Left lung (tissue), 10 donors: Measurements from ENCODE around the gene DNASE1. TPM values are rescaled to one million over a fixed set of nuclear protein-coding genes. Genes with fewer than 3 reads are reported as not detected.

Source experiments
- ATAC-seq: fragments of 200-7000 bp; cut with Tn5 transposase; one replicate; pipeline ENCODE4 v1.9.1; 2020; ENCODE audit warnings: moderate library complexity
- DNase-seq, 4 donors: peaks; one replicate each; pipeline ENCODE4 v3.0.0-alpha.2; 2013 to 2020
- H3K27ac ChIP-seq, 2 donors: fragments of 200-600 bp; sonication (generic) in 1 of 2; one replicate each; pipeline versions ENCODE4 v1.5.0 to v1.8.0; 2020 to 2021
- H3K27me3 ChIP-seq, 2 donors: fragments of 200-600 bp; sonication (generic) in 1 of 2; one replicate each; pipeline versions ENCODE4 v1.5.0 to v1.8.0; 2020 to 2021
- H3K36me3 ChIP-seq, 2 donors: fragments of 200-600 bp; sonication (generic) in 1 of 2; one replicate each; pipeline versions ENCODE4 v1.5.0 to v1.8.0; 2020 to 2021
- H3K4me1 ChIP-seq, 2 donors: fragments of 200-600 bp; one replicate each; pipeline ENCODE4 v1.8.0; 2021
- H3K4me3 ChIP-seq, 2 donors: fragments of 200-600 bp; sonication (generic) in 1 of 2; one replicate each; pipeline versions ENCODE4 v1.5.0 to v1.8.0; 2020 to 2021; ENCODE audit warnings: mild to moderate bottlenecking in 1 of 2
- H3K9me3 ChIP-seq, 2 donors: fragments of 200-600 bp; sonication (generic) in 1 of 2; one replicate each; pipeline versions ENCODE4 v1.5.0 to v1.8.0; 2020 to 2021
- intact Hi-C, 2 donors: fragments of 100-400 bp; cut with DNase I; formaldehyde crosslinking; loops; one replicate each; pipeline versions ENCODE4 v1.11.2 to v1.14.2; 2022
- polyA plus RNA-seq, 6 donors: library from polyadenylated mRNA; unstranded; fragments of 120-200 nt; gene quantifications; one replicate each; pipeline ENCODE4 v1.2.1, GENCODE V29; 2013; ENCODE audit not compliant: insufficient read length in 6 of 6
- total RNA-seq, 2 donors: library from RNA; stranded (reverse); fragmentation: NEBNext Ultra II Directional; extraction: Animal tissue kit (Norgen Biotek cat#: 25700); gene quantifications; one replicate each; pipeline ENCODE4 v1.2.1, GENCODE V29; 2021
- TF ChIP-seq, protein P1 (sequence below), 2 donors: fragments of 200-600 bp; sonication (generic) in 1 of 2; IDR thresholded peaks; one replicate each; pipeline versions ENCODE4 v1.5.0 to v1.8.0; 2021; ENCODE audit warnings: antibody characterized with exemption in 2 of 2
- donor health status: DM: no; HTN: yes; CAD: no.
- donor health status: DM: no; HTN: no; CAD: no.

Gene DNASE1
- total and polyA plus RNA-seq, 8 donors, result 14.6 to 30.0 (median 28.1) TPM

GRCh38 chr16:3695610-3696369 lies 41.3 kb downstream of the DNASE1 start:
- intact Hi-C loops, result loop anchor here in 1 of 2 donors (10.0 kb wide), 1 partner anchor 179 kb away; no protein-coding TSS in a partner anchor
- ATAC-seq, result no peak

GRCh38 chr16:3696425-3697218 lies 42.1 kb downstream of the DNASE1 start:
- Histone ChIP-seq H3K4me3 (no peak overlapping the region), H3K27ac (no peak overlapping the region), H3K9me3 (no peaks in the 10 kb centered on the region), H3K27me3 (no peaks in the 10 kb centered on the region), H3K36me3 (no peaks in the 10 kb centered on the region), H3K4me1 (no peaks in the 10 kb centered on the region)
- intact Hi-C loops, result loop anchor here in 1 of 2 donors (10.0 kb wide), 1 partner anchor 178 kb away; no protein-coding TSS in a partner anchor
- no peak for ATAC-seq
- no peak for DNase-seq
- TF ChIP-seq, protein P1, sequence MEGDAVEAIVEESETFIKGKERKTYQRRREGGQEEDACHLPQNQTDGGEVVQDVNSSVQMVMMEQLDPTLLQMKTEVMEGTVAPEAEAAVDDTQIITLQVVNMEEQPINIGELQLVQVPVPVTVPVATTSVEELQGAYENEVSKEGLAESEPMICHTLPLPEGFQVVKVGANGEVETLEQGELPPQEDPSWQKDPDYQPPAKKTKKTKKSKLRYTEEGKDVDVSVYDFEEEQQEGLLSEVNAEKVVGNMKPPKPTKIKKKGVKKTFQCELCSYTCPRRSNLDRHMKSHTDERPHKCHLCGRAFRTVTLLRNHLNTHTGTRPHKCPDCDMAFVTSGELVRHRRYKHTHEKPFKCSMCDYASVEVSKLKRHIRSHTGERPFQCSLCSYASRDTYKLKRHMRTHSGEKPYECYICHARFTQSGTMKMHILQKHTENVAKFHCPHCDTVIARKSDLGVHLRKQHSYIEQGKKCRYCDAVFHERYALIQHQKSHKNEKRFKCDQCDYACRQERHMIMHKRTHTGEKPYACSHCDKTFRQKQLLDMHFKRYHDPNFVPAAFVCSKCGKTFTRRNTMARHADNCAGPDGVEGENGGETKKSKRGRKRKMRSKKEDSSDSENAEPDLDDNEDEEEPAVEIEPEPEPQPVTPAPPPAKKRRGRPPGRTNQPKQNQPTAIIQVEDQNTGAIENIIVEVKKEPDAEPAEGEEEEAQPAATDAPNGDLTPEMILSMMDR (IDR thresholded peaks at IDR 0.05), result no peak

More at GRCh38 chr16:3695610-3696369, 41.3 kb downstream of the DNASE1 start:
- no peaks in the 10 kb centered on the region for H3K36me3 ChIP-seq
- no peak overlapping the region for H3K4me3 ChIP-seq
- DNase-seq, result no peak
- H3K4me1 ChIP-seq, result peaks cover 4% of the 10 kb centered on the region in 2 donors
- H3K27me3 ChIP-seq, result no peaks in the 10 kb centered on the region
- no peak overlapping the region for H3K27ac ChIP-seq
- TF ChIP-seq, protein P1 (IDR thresholded peaks at IDR 0.05), result no peak
- no peaks in the 10 kb centered on the region for H3K9me3 ChIP-seq

DNA sequence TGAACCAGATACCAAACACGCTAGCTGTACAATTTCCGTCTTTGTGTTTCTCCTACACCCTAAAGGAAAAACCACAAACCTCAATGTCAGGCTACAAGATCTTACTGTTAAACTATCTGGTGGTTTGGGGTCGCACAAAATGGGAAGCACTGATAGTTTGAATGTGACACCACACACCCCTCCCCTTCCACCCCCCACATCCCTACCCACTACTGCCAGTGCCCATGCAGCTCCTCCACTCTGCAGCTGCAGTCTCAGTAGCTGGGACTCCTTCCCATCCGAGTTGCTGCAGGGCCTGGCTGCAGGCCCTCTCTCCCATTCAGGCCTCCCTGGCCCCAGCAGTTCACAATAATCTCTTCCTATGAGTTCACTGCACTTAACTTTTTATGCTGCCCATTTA lies 44.5 kb downstream of the DNASE1 start:
- ATAC-seq (no peak), DNase-seq (no peak)
- intact Hi-C loops, result loop anchor here in 1 of 2 donors (10.0 kb wide), 1 partner anchor 176 kb away; no protein-coding TSS in a partner anchor
- no peak overlapping the region for H3K4me3 ChIP-seq
- H3K4me1 ChIP-seq, result no peaks in the 10 kb centered on the region
- no peaks in the 10 kb centered on the region for H3K36me3 ChIP-seq
- TF ChIP-seq, protein P1 (IDR thresholded peaks at IDR 0.05), result no peak
- H3K27me3 ChIP-seq, result no peaks in the 10 kb centered on the region
- H3K27ac ChIP-seq, result no peak overlapping the region
- H3K9me3 ChIP-seq, result no peaks in the 10 kb centered on the region

DNA sequence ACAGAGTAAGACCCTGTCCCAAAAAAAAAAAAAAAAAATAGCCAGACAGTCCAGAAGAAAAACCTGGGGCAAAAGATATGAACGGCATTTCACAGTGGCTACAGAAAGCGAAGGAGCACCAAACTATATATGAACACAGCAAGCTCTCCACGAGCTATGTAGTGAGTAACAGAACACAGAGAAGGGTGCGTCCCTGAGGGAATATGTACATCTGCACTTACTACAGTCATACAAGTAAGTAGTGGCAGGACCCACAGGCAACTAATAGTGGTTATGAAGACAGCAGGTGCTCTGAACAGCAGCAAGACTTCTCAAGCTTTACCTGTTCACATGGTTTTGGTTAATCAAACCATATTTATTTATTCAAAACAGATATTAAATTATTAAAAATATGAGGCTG lies 47.0 kb downstream of the DNASE1 start:
- H3K4me3 ChIP-seq, result no peak overlapping the region
- DNase-seq (no peak), ATAC-seq (no peak)
- no peaks in the 10 kb centered on the region for H3K27me3 ChIP-seq
- H3K4me1 ChIP-seq, result no peaks in the 10 kb centered on the region
- TF ChIP-seq, protein P1 (IDR thresholded peaks at IDR 0.05), result no peak
- no peaks in the 10 kb centered on the region for H3K9me3 ChIP-seq
- H3K27ac ChIP-seq, result no peak overlapping the region
- no peaks in the 10 kb centered on the region for H3K36me3 ChIP-seq
- intact Hi-C loops, result no loop called here

- DNase-seq, result no peak
- no peak overlapping the region for H3K4me3 ChIP-seq
- intact Hi-C loops, result no loop called here
- no peaks in the 10 kb centered on the region for H3K36me3 ChIP-seq
- TF ChIP-seq, protein P1 (IDR thresholded peaks at IDR 0.05), result no peak
- H3K4me1 ChIP-seq, result no peaks in the 10 kb centered on the region
- no peak overlapping the region for H3K27ac ChIP-seq
- no peaks in the 10 kb centered on the region for H3K9me3 ChIP-seq
- H3K27me3 ChIP-seq, result no peaks in the 10 kb centered on the region
- no peak for ATAC-seq
Observed at GRCh38 chr16:3702082-3702481, 47.6 kb downstream of the DNASE1 start.
